Esophagus squamous epithelium (tissue), 4 donors: ENCODE results near the gene COL18A1.

Source experiments
- CTCF ChIP-seq, 6 experiments: fragments of 450-650 bp in 4 of 6; fragments of 200-600 bp in 2 of 6; sonication (generic) in 2 of 6; IDR thresholded peaks; one replicate each; pipeline ENCODE4 v1.5.1; 2016 to 2019; ENCODE audit warnings: antibody characterized with exemption in 6 of 6, mild to moderate bottlenecking in 4 of 6, moderate library complexity in 4 of 6
- POLR2A ChIP-seq, 4 donors: fragments of 450-650 bp; IDR thresholded peaks; one replicate each; pipeline ENCODE4 v1.6.1; 2017; ENCODE audit warnings: antibody characterized with exemption in 4 of 4, mild to moderate bottlenecking in 4 of 4, moderate library complexity in 3 of 4

GRCh38 chr21:45479691-45480675, 75.0 kb downstream of the COL18A1 start:
- TF ChIP-seq CTCF (IDR thresholded peaks at IDR 0.05) (no peak), POLR2A (IDR thresholded peaks at IDR 0.05) (no peak)
